AG10803 (cell line): ENCODE measurements around the gene SNAPC4.
A peak's percentile ranks its signal among the peaks of the same experiment; 100 is the strongest.

Source experiments
- DNase-seq: peaks from one replicate; pipeline ENCODE4 v3.0.0; 2010; ENCODE audit warnings: low read depth
- H3K4me3 ChIP-seq: 2 replicates; pipeline ENCODE4 v1.5.1; 2011; ENCODE audit warnings: mild to moderate bottlenecking, low read length, control low read depth
- CTCF ChIP-seq: conservative IDR thresholded peaks from 2 replicates; pipeline ENCODE4 v1.5.1; 2011; ENCODE audit warnings: mild to moderate bottlenecking, low read length, control low read depth, inconsistent platforms

Gene SNAPC4

DNA sequence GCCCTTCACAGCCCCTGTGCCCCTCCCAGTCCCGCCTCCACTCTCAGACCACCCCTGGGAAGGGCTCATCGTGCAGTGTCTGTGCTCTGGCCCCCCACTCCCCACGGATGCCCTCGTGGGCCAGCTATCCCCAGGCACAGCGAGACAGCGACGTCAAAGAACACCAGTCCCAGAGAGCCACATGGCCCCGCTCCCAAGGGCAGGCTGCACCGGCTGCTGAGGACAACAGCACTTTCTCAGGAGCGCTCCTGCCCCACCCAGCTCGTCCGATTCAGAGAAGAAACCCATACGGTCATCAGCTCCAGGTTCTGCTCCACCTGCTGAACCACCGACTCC is 4.8 kb upstream of the SNAPC4 start:
- TF ChIP-seq CTCF, result no peak
- DNase-seq, result no peak
- no peak overlapping the region for H3K4me3 ChIP-seq

- no peak for TF ChIP-seq CTCF
- H3K4me3 ChIP-seq, result no peak overlapping the region
Observed at GRCh38 chr9:136403915-136404800, 4.2 kb upstream of the SNAPC4 start.

GRCh38 chr9:136403538-136403914 is 3.6 kb upstream of the SNAPC4 start:
- TF ChIP-seq CTCF, result no peak
- no peak for DNase-seq
- no peak overlapping the region for H3K4me3 ChIP-seq

More at GRCh38 chr9:136403915-136404800, 4.2 kb upstream of the SNAPC4 start:
- no peak for DNase-seq

DNA sequence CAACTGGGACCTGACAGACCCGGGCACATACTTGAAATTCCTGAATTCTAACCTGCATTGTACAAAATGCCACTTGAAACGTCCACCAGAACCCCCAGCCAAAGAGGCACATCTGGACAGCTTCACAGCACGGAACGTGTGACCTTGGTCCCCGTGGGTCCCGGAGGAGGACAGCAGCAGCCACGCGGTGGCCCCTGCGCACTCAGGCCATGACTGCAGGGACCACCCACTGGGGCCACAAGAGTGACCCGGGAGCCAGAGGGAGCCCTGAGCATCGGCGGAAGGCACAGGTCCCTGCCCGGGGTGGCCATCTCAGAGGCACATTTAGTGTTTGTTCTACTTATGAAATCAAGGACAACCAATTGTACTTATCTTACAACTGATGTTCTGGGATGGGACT is 2.1 kb upstream of the SNAPC4 start:
- no peak overlapping the region for H3K4me3 ChIP-seq

GRCh38 chr9:136401173-136401922 is 1.4 kb upstream of the SNAPC4 start:
- no peak overlapping the region for H3K4me3 ChIP-seq
- DNase-seq, result no peak
- TF ChIP-seq CTCF, result no peak

More for the DNA sequence above, 2.1 kb upstream of the SNAPC4 start:
- TF ChIP-seq CTCF, result no peak
- no peak for DNase-seq

DNA sequence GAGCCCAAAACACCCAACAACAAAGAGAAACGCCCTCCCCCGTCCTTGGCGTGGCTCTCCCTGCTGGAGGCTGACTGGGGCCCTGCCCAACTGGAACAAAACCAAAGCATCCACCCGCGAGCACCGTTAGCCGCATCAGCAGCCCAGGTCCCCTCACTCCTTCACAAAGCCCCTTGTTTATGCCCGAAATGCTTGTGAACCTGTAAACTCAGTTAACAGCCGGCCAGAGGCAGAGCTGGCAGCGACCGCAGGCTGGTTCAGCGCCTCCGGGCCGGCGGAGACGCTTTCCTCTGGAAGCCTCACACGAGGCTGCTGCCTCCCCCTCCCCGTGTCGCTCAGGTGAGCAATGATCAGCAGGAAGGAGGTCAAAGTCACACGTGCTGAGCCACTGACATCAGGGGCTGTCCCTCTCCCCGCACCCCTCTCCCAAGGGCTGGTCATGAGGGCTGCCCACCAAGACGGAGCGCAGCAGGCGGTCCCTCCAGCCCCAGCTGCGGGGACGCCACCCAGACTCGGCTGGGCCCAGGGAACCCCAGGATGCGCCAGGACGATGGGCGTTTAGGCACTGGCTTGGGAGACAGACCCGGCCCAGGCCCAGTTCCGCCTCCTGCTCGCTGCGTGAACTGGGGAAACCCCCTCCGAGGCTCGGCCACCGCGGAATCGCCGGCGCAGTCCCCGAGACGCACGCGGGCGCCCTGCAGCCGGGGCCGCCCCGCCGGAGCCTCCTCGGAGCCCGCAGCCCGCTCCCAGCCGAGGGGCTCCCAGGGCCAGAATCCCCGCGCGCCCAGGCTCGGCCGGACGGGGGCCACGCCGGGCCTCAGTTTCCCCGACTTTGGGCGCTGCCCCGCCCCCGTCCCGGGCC is 563 bp downstream of the SNAPC4 start:
- DNase-seq, result no peak
- no peak for TF ChIP-seq CTCF
- peak overlapping the region; percentile 83 for H3K4me3 ChIP-seq
